Activated CD4-positive, alpha-beta T cell treated with anti-CD3 and anti-CD28 coated beads, Interleukin-2, amount 10 ng/mL, durations not matched to agents 7 days and 5 days (primary cell): ENCODE results near the gene MARK2. TPM values are rescaled to one million over a fixed set of nuclear protein-coding genes. Genes with fewer than 3 reads are reported as not detected.
"Not testable (repeated sequence)": the region's sequence is repeated elsewhere in the genome, so short reads cannot be mapped to it uniquely, and the experiment has no call there.

Experiments
- CTCF ChIA-PET: fragments of 350-600 bp; sonication (Branson Sonifier 250); formaldehyde crosslinking; loops from one replicate; lab custom pipeline; 2021; ENCODE audit warnings: antibody characterized with exemption; lab: Charles Lee
- POLR2A ChIA-PET: fragments of 350-600 bp; sonication (Branson Sonifier 250); formaldehyde crosslinking; loops from one replicate; lab custom pipeline; 2021; ENCODE audit warnings: antibody characterized with exemption; lab: Charles Lee
- DNase-seq: peaks from one replicate; pipeline ENCODE4 v3.0.0-alpha.2; 2020
- H3K27ac Mint-ChIP-seq: one replicate; pipeline ENCODE4 v1.8.0; 2021; ENCODE audit warnings: mild to moderate bottlenecking, moderate library complexity, mixed read lengths
- H3K27me3 Mint-ChIP-seq: one replicate; pipeline ENCODE4 v1.8.0; 2021; ENCODE audit warnings: mixed read lengths
- H3K36me3 Mint-ChIP-seq: one replicate; pipeline ENCODE4 v1.8.0; 2021; ENCODE audit warnings: low read depth, mixed read lengths
- H3K4me1 Mint-ChIP-seq: one replicate; pipeline ENCODE4 v1.8.0; 2021; ENCODE audit warnings: mixed read lengths
- H3K4me3 Mint-ChIP-seq: one replicate; pipeline ENCODE4 v1.8.0; 2021; ENCODE audit warnings: mild to moderate bottlenecking, moderate library complexity, mixed read lengths
- H3K9me3 Mint-ChIP-seq: one replicate; pipeline ENCODE4 v1.8.0; 2021; ENCODE audit warnings: mixed read lengths
- total RNA-seq, 2 experiments: library from RNA; stranded (reverse); gene quantifications; one replicate each; pipeline ENCODE4 v1.2.3, GENCODE V29; 2021

The MARK2 gene
- total RNA-seq, 2 experiments from 2014 or later, result 68.3 to 69.2 TPM

- CTCF ChIA-PET, result interaction anchor here (0.8 to 1.0 kb wide), 2 partner anchors 9 to 10 kb away, joined by 3 to 5 read pairs; no protein-coding TSS in a partner anchor
- Mint-ChIP-seq H3K4me1 (peaks cover 74% of the 10 kb centered on the region), H3K9me3 (no peaks in the 10 kb centered on the region), H3K27ac (no peak overlapping the region), H3K4me3 (no peak overlapping the region), H3K27me3 (no peaks in the 10 kb centered on the region), H3K36me3 (peaks cover 60% of the 10 kb centered on the region)
- no peak for DNase-seq
- POLR2A ChIA-PET, result no interaction called here
Measured at GRCh38 chr11:63845911-63846310, 7.0 kb downstream of the MARK2 start.

GRCh38 chr11:63846897-63847296 lies 8.0 kb downstream of the MARK2 start:
- H3K27ac Mint-ChIP-seq, result peak overlapping the region; percentile 19
- peaks cover 61% of the 10 kb centered on the region for H3K36me3 Mint-ChIP-seq
- no peak for DNase-seq
- ChIA-PET CTCF (interaction anchor here (0.8 to 5.5 kb wide), 2 partner anchors 8 to 9 kb away, joined by 3 to 26 read pairs; partner anchors contain the start of gene MARK2), POLR2A (no interaction called here)
- H3K4me3 Mint-ChIP-seq, result no peak overlapping the region
- no peaks in the 10 kb centered on the region for H3K9me3 Mint-ChIP-seq
- no peaks in the 10 kb centered on the region for H3K27me3 Mint-ChIP-seq
- peaks cover 74% of the 10 kb centered on the region for H3K4me1 Mint-ChIP-seq

GRCh38 chr11:63847363-63847762 lies 8.5 kb downstream of the MARK2 start:
- H3K36me3 Mint-ChIP-seq, result peaks cover 59% of the 10 kb centered on the region

GRCh38 chr11:63849691-63850090 lies 10.8 kb downstream of the MARK2 start:
- peak overlapping the region; percentile 27 for H3K27ac Mint-ChIP-seq
- no peaks in the 10 kb centered on the region for H3K27me3 Mint-ChIP-seq
- POLR2A ChIA-PET, result no interaction called here
- no peak for DNase-seq
- H3K4me1 Mint-ChIP-seq, result peaks cover 65% of the 10 kb centered on the region
- no peaks in the 10 kb centered on the region for H3K9me3 Mint-ChIP-seq
- H3K36me3 Mint-ChIP-seq, result peaks cover 51% of the 10 kb centered on the region
- no peak overlapping the region for H3K4me3 Mint-ChIP-seq
- CTCF ChIA-PET, result interaction anchor here (0.7 to 5.5 kb wide), 2 partner anchors 11 to 313 kb away, joined by 3 to 26 read pairs; partner anchors contain the start of gene MARK2

More at GRCh38 chr11:63847363-63847762, 8.5 kb downstream of the MARK2 start:
- H3K27ac Mint-ChIP-seq, result peak overlapping the region; percentile 19
- H3K9me3 Mint-ChIP-seq, result no peaks in the 10 kb centered on the region
- CTCF ChIA-PET, result interaction anchor here (5.5 kb wide), 1 partner anchor 9 kb away, joined by 26 read pairs; the partner anchor contains the start of gene MARK2
- no peak overlapping the region for H3K4me3 Mint-ChIP-seq
- H3K4me1 Mint-ChIP-seq, result peaks cover 73% of the 10 kb centered on the region
- H3K27me3 Mint-ChIP-seq, result no peaks in the 10 kb centered on the region
- POLR2A ChIA-PET, result no interaction called here
- DNase-seq, result no peak

- H3K36me3 Mint-ChIP-seq, result peaks cover 48% of the 10 kb centered on the region
- peak overlapping the region; percentile 88 for H3K27ac Mint-ChIP-seq
- H3K4me3 Mint-ChIP-seq, result peak overlapping the region; percentile 71
- POLR2A ChIA-PET, result no interaction called here
- H3K9me3 Mint-ChIP-seq, result no peaks in the 10 kb centered on the region
- CTCF ChIA-PET, result interaction anchor here (1.2 to 5.5 kb wide), 3 partner anchors 11 to 37 kb away, joined by 3 to 26 read pairs (median 4); partner anchors contain the start of gene MARK2
- no peaks in the 10 kb centered on the region for H3K27me3 Mint-ChIP-seq
- peaks cover 65% of the 10 kb centered on the region for H3K4me1 Mint-ChIP-seq
- DNase-seq, result no peak
Measured at GRCh38 chr11:63850920-63851319, 12.0 kb downstream of the MARK2 start.

- DNase-seq, result no peak
- peaks cover 67% of the 10 kb centered on the region for H3K4me1 Mint-ChIP-seq
- peak overlapping the region; percentile 71 for H3K4me3 Mint-ChIP-seq
- H3K9me3 Mint-ChIP-seq, result no peaks in the 10 kb centered on the region
- ChIA-PET CTCF (interaction anchor here (1.2 to 5.5 kb wide), 3 partner anchors 11 to 37 kb away, joined by 3 to 26 read pairs (median 4); partner anchors contain the start of gene MARK2), POLR2A (no interaction called here)
- peaks cover 46% of the 10 kb centered on the region for H3K36me3 Mint-ChIP-seq
- H3K27ac Mint-ChIP-seq, result peak overlapping the region; percentile 88
- no peaks in the 10 kb centered on the region for H3K27me3 Mint-ChIP-seq
Measured at GRCh38 chr11:63851364-63851763, 12.5 kb downstream of the MARK2 start.

GRCh38 chr11:63853476-63853875 lies 14.6 kb downstream of the MARK2 start:
- H3K36me3 Mint-ChIP-seq, result peaks cover 45% of the 10 kb centered on the region

GRCh38 chr11:63854696-63855095 lies 15.8 kb downstream of the MARK2 start:
- H3K4me3 Mint-ChIP-seq, result no peak overlapping the region
- CTCF ChIA-PET, result interaction anchor here (1.2 kb wide), 1 partner anchor 23 kb away, joined by 3 read pairs; no protein-coding TSS in a partner anchor
- DNase-seq, result no peak

More at GRCh38 chr11:63853476-63853875, 14.6 kb downstream of the MARK2 start:
- ChIA-PET POLR2A (no interaction called here), CTCF (interaction anchor here (0.6 kb wide), 1 partner anchor 334 kb away, joined by 3 read pairs; no protein-coding TSS in a partner anchor)
- Mint-ChIP-seq H3K27ac (no peak overlapping the region), H3K9me3 (no peaks in the 10 kb centered on the region), H3K4me1 (peaks cover 68% of the 10 kb centered on the region), H3K4me3 (no peak overlapping the region), H3K27me3 (no peaks in the 10 kb centered on the region)
- no peak for DNase-seq

GRCh38 chr11:63855975-63856374 lies 17.1 kb downstream of the MARK2 start:
- DNase-seq, result no peak
- CTCF ChIA-PET, result interaction anchor here (0.8 to 0.9 kb wide), 2 partner anchors 10 to 19 kb away, joined by 3 read pairs; no protein-coding TSS in a partner anchor
- no peaks in the 10 kb centered on the region for H3K27me3 Mint-ChIP-seq
- H3K27ac Mint-ChIP-seq, result peak overlapping the region; percentile 31
- POLR2A ChIA-PET, result interaction anchor here (0.7 kb wide), 1 partner anchor 20 kb away, joined by 4 read pairs; no protein-coding TSS in a partner anchor
- H3K9me3 Mint-ChIP-seq, result no peaks in the 10 kb centered on the region
- H3K36me3 Mint-ChIP-seq, result peaks cover 33% of the 10 kb centered on the region
- H3K4me3 Mint-ChIP-seq, result no peak overlapping the region
- H3K4me1 Mint-ChIP-seq, result peaks cover 55% of the 10 kb centered on the region

More at GRCh38 chr11:63854696-63855095, 15.8 kb downstream of the MARK2 start:
- Mint-ChIP-seq H3K9me3 (no peaks in the 10 kb centered on the region), H3K36me3 (peaks cover 37% of the 10 kb centered on the region), H3K4me1 (peaks cover 62% of the 10 kb centered on the region), H3K27ac (no peak overlapping the region), H3K27me3 (no peaks in the 10 kb centered on the region)
- POLR2A ChIA-PET, result interaction anchor here (0.7 kb wide), 1 partner anchor 14 kb away, joined by 5 read pairs; no protein-coding TSS in a partner anchor

- peaks cover 49% of the 10 kb centered on the region for H3K4me1 Mint-ChIP-seq
- peaks cover 34% of the 10 kb centered on the region for H3K36me3 Mint-ChIP-seq
- DNase-seq, result no peak
- POLR2A ChIA-PET, result no interaction called here
- H3K27ac Mint-ChIP-seq, result no peak overlapping the region
- no peaks in the 10 kb centered on the region for H3K9me3 Mint-ChIP-seq
- H3K27me3 Mint-ChIP-seq, result no peaks in the 10 kb centered on the region
- no peak overlapping the region for H3K4me3 Mint-ChIP-seq
- CTCF ChIA-PET, result interaction anchor here (0.6 to 4.1 kb wide), 4 partner anchors 11 to 538 kb away, joined by 3 to 13 read pairs (median 4); no protein-coding TSS in a partner anchor
Measured at GRCh38 chr11:63858628-63859550, 20.0 kb downstream of the MARK2 start.

- no peak overlapping the region for H3K4me3 Mint-ChIP-seq
Measured at GRCh38 chr11:63862923-63863322, 24.0 kb downstream of the MARK2 start.

GRCh38 chr11:63863620-63864019 lies 24.7 kb downstream of the MARK2 start:
- Mint-ChIP-seq H3K36me3 (peaks cover 40% of the 10 kb centered on the region), H3K27ac (peak overlapping the region; percentile 75), H3K4me1 (peaks cover 62% of the 10 kb centered on the region)
- H3K4me3 Mint-ChIP-seq, POLR2A ChIA-PET, H3K9me3 Mint-ChIP-seq, H3K27me3 Mint-ChIP-seq, DNase-seq: not testable (repeated sequence)
- CTCF ChIA-PET, result interaction anchor here (0.8 to 2.1 kb wide), 6 partner anchors 9 to 82 kb away, joined by 3 to 7 read pairs (median 4); no protein-coding TSS in a partner anchor

More at GRCh38 chr11:63862923-63863322, 24.0 kb downstream of the MARK2 start:
- H3K36me3 Mint-ChIP-seq, result peaks cover 35% of the 10 kb centered on the region
- peak; percentile 21 for DNase-seq
- ChIA-PET CTCF (interaction anchor here (0.8 to 4.1 kb wide), 6 partner anchors 10 to 50 kb away, joined by 3 to 13 read pairs (median 5); no protein-coding TSS in a partner anchor), POLR2A (no interaction called here)
- peaks cover 56% of the 10 kb centered on the region for H3K4me1 Mint-ChIP-seq
- no peaks in the 10 kb centered on the region for H3K27me3 Mint-ChIP-seq
- H3K27ac Mint-ChIP-seq, result peak overlapping the region; percentile 83
- H3K9me3 Mint-ChIP-seq, result no peaks in the 10 kb centered on the region
